GM19468 (cell line): ENCODE measurements around the gene OLFML2A.
"Not testable (repeated sequence)": the region's sequence is repeated elsewhere in the genome, so short reads cannot be mapped to it uniquely, and the experiment has no call there.

ENCODE experiments used
- ATAC-seq: cut with Tn5 transposase; IDR thresholded peaks from one replicate; pipeline ENCODE4 v1.9.1; 2021; ENCODE audit warnings: mild to moderate bottlenecking, moderate library complexity, moderate number of reproducible peaks; ENCODE audit not compliant: unreplicated experiment; ENCODE audit errors: extremely low read depth

Gene OLFML2A

DNA sequence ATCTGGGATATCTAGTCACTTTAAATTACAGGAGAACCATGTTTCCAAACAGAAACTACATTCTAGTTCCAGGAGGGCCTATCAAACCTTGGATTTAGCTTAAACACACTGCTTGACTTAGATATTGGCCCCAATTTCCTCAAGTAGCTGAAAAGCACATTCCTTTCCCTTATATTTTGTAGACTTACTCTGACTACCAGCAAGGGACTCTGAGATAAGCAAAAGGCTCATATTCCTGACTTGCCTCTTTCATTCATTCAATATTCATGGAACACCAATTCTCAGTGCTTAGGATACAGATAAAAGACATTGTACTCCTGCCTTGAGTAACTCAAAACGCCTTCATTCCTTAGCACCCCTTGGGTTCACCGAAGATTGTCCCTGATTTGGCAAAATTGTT is 17.6 kb upstream of the OLFML2A start:
- ATAC-seq: no peak

DNA sequence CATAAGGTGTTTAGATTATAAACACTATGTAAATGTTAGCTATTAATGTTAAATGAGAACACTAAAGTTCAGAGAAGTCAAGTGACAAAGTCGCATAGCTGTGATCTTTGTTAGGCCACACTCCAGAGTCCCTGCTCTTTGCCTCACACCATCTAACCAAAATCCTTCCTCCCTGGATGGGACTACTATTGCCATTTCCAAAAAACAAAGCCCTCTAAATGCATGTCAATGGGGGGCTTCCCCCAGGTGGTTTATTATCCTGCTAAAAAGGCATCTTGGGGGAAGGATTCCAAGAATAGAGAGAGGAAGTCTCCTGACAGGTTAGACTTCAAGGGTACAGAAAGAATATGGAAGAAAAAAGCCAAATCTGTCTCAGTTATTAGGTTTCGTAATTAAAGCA is 16.2 kb upstream of the OLFML2A start:
- no peak for ATAC-seq

DNA sequence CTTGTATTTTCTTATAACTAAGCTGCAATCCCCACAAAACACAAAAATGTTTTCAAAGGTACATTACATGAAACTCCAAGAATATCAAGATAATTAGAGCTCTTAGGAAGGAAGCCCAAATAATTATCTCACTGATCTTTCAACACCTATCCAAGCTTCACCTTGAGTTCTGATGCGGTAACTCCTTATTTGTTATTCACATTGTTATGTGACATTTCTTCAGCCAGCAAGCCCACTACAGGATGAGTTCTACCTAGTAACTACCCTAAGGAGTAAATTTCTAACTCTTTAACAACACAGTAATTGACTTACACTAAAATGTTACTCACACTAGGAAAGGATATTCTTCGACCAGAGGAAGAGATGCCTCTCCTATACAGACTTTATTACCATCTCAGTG is 15.7 kb upstream of the OLFML2A start:
- ATAC-seq: no peak

DNA sequence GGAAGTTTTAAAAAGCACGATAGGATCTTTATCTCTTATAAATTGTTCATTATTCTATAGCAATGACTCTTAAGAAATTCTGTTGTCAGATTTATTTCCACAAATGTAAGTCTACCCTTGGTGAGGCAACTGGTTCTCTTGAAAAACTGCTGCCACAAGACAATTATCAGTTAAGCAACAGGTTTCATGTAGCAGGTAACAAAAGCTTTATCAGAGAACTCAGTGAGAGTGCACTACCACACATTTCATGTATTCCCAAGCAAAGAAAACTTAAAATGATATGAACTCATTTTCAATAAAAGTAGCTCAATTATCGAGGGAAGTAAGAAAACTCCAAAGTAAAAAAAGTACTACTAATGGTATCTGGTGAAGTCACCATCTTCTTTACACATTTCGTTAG is 15.2 kb upstream of the OLFML2A start:
- no peak for ATAC-seq

DNA sequence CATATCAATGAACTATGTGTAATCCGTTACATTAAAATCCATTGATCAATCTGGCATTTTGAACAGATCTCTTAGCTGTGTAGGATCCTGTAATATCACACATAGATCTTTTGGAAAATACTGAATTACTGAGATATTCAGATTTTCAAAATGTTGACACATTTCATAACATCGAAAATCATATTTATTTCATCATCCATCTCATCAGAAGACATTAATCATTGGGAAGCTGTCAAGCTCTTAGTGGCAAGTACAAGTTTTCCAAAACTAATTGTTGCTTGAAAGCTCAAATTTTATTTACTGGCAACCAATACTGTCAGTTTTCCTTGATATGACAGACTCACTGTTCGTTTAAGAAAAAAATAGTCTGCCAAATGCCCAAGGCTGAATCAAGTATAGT is 14.3 kb upstream of the OLFML2A start:
- ATAC-seq: no peak

DNA sequence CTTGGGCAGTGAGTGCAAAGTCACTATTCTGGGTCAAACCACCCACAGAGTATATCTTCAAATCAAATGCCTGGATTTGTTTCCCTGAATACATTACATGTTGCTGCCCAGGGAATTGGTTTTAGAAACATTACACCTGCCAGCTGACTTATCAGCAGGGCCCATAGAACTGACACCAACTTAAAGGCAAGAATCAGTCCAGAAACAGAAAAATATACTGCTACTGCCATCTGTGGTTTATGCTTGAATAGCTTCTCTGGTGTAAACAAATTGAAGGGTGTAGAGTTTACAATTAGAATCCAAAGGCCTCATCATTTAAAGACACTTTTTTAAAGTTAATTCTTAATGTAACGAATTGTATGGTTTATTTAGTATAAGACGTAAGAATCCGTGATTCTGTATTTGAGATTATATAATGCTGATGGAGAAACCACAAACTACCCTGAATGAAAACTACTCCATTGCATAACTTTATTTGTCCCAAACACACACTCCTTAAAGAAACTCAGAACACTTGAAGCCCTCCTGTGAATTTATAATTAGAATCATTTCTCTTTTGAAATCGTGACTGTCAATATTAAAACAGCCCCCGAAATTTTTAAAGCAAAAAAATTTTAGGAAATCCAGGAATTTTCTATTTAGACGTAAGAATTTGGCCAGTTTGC is 12.0 kb upstream of the OLFML2A start:
- no peak for ATAC-seq

DNA sequence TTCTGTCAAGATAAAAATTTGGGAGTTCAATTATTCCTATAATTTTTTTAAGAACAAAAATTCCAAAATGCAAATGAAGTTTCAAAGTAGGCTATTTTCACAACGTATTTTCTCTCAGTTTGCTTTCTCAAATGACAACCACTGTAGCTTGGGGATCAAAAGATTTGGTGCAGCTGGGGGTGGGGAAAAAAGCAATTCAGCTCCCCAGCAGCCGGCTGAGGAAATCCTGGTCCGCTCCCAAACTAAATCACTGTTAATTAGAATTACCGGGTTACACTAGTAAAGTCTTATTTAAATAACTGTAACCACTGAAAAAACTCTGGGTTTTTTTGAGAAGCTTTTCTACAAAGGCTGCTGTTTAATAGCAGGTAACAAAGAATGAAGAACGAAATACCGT is 11.5 kb upstream of the OLFML2A start:
- no peak for ATAC-seq

DNA sequence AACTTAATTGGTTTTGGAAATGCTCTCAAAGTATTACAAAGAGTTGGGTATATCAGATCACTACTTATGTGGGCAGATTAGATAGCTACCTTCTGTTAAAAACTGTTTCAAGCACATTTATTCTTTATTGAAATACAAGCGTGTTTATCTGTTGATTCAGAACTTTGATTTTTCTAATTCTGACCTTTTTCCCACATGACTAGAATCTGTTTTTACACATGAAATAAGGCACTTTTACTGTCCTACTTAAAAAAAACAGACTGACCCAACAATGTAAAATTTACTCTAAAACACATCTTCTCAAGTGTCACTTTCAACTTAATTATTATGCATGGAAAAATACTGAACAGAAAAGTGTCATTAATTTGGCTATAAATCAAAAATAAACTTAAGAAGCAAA is 10.6 kb upstream of the OLFML2A start:
- no peak for ATAC-seq

DNA sequence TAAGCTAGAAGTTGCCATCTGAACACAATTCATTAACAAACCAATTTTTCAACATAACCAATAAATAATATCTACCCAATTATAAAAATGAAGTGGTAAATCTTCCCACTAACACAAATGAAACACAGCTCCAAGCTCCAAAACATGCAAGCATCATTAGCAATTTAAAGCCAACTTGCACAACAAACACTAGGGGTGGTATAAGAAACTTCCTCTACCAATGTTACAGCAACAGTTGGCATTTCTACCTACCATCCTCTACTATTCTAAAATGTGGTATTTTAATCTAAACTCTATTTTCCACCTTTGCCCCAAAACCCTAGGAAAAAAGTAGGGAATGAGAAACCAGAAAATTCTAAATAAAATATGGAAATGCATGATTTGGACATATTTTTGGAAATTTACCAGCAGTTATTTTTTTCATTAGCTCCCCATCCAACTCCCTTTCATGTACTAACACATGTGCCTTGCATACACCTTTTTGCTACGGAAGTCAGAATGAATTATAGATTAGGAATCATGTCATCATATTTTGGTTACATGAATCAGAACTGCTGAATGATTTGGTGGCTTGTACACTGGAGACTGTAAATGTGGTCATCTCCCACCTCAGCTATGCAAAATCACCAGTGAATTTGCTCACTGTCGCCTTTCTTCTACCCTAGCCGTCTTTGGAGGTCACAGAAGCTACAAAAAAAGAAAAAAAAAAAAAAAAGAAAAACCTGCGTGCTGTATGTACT is 9.9 kb upstream of the OLFML2A start:
- no peak for ATAC-seq

DNA sequence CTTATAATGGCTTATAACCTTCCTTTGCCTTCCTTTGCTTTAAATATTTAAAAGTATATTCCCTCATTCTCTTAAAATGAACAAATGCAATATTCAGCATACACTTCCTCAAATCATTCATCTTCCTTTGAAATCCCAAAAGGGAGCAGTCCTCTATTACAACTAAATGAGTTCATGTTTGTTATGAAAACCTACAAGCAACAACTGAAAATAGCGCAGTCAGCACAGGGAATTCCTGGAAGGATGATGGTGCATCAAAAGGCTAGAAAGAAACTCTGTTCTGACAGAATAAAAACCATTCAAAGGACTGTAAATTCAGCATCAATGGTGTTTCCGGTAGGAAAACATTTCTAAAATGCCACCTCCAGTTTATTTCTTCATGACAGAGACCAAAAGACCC is 9.1 kb upstream of the OLFML2A start:
- ATAC-seq: no peak

DNA sequence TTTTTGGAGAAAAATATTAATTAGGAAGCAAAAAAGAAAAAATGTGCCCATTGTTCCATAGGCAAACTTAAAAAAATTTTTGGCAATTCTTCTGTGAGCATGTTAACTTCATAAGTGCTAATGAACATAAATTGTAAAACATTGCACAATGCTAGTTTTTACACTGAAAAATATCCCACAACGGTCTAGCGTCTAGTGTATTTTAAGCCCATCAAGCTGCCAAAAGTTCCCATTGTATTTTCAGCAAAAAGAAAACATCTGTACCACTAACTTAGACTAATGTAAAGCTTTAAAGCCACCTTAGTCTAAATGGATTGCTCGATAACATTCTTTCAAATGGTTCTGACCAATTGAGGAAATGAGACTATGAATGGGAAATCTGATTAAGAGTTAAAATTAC is 8.6 kb upstream of the OLFML2A start:
- ATAC-seq: no peak

DNA sequence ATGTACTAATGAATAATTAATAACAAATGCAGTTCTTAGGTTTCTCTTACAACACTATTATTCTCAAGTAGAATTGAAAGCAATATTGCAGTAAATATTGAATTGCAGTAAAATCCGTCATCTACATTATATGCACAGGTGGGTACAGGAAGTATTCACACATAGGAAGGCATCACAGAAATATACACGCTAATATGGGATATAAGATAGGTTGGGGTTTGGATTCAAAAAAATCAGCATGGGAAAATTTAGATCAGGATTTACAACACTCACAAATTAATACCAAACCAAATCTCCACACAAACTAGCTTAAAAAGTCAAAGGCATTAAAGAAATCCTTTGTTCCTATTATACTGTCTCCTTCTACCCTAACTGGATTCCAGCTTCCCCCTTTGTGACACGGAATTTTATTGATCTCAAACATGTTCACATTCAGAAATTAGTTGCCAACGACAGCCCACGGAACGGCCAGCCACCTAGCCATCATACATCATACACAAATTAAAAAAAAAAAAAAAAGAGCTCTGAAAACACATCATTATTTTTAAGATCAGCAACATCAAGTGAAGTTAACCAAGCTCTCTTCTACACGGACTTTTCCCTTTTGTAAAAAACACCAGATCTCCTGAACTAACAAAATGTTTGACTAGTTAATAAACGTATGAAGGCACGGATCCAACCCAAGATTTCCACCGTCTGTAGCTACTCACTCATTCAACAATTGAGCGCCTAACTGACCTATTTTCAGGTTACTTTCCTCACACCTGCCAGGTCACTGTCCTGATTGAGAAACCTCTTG is 8.0 kb upstream of the OLFML2A start:
- ATAC-seq: no peak

DNA sequence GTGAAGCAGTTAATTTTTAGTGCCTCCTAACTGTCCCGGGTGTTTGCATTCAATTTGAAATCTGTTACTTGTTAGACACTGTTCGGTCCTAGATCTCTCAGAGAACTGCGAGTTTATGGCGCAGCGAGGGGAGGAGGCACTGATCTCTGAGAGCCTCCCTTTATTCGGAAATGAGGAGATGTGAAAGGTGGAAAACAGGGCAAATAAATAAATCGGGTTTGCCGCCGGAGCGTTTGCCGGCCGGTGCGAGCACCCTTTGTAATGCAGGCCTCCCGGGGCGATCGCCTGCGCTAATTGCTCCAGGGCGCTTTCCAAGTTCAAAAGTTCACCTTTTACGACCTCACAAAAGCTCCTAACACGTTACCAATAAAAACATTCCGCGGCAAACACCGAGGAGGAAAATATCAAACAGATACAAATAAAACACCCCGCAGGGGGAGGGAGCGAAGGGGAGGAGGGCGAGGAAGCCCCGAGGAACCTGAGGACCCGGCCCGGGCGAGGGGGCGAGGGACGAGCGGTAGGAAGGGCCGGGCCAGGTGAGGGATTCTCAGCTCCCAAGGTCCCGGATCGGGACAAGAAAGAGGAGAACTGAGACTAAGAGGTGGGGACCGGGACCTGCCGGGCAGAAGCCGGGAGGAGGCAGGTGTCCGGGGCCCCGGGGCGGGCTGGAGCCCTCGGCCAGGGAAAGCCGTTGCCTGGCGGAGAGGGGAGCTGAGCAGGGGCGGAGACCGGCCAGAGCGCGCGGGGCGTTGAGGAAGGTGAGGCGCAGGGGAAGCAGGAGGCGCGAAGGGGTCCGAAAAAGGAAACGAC is 7.2 kb upstream of the OLFML2A start:
- no peak for ATAC-seq

DNA sequence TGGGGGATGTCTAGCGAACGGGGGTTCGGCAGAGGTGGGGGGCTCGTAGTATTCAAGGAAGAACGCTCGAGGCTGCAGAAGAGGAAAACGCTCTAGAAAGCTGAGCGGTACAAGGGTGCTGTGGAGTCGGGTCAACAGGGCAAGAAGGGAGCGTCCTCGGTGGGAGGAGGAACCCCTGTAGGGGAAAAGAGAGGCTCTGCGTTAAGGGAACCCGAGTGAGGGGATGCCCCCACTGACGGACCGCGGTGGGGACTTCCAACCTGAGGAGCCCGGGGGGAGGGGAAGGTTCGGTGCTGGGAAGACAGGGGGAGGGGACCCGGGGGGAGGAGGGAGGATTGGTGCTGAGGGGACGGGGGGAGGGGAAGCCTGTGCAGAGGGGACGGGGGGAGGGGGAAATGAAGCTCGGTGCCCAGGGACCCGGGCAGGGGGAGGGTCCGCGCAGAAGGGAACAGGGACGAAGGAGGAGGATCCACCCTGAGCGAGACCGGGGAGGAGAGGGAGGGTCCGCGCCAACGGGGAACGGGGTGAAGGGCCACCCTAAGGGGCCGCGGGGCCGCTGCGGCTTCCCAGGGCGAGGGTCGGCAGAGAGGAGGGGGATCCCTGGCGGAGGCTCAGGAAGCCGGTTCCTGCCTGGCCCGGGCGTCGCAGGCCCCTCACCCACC is 6.4 kb upstream of the OLFML2A start:
- no peak for ATAC-seq

DNA sequence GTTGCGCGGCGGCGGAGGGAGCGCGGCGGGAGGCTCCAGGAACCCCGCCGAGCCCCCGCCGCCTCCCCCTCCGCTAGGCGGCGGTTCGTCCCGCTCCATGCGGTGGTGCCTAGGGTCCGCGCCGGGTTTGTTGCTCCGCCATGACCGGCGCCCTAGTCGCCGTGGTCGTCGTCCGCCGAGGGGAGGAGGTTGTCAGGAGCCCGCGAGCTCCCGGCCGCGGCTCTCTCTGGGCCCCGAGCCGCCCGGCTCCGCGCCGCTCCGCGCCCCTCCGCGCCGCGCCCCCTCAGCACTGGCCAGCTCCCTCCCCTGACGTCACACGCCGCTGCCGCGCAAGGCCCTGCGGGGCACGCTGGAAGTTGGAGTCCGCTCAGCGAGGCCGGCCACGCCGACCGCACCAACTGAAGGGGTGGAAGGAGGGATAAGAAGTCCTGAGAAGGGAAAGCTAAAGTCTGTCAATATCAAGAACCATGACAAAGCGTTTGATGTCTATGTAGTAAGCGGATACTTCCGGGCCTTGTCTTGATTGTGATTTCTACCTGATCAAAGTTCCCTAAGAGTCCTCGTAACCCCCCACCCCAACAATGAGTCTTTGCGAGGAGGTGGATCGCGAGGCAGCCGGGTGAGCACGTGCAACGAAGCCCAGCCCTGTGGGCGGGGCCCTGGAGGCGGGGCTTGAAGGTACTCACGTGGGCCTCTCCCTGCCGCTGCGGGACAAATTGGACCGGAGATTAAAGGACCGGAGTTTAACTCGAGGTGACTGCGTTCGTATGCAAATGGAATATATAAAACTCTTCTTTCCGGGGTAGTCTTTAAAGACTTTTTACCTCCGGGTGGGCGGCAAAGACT is 5.7 kb upstream of the OLFML2A start, which contains the start of gene NR6A1:
NR6A1 (minus strand) TSS at position 291 of the 846 bp plus-strand sequence.
- peak; percentile 75 for ATAC-seq

DNA sequence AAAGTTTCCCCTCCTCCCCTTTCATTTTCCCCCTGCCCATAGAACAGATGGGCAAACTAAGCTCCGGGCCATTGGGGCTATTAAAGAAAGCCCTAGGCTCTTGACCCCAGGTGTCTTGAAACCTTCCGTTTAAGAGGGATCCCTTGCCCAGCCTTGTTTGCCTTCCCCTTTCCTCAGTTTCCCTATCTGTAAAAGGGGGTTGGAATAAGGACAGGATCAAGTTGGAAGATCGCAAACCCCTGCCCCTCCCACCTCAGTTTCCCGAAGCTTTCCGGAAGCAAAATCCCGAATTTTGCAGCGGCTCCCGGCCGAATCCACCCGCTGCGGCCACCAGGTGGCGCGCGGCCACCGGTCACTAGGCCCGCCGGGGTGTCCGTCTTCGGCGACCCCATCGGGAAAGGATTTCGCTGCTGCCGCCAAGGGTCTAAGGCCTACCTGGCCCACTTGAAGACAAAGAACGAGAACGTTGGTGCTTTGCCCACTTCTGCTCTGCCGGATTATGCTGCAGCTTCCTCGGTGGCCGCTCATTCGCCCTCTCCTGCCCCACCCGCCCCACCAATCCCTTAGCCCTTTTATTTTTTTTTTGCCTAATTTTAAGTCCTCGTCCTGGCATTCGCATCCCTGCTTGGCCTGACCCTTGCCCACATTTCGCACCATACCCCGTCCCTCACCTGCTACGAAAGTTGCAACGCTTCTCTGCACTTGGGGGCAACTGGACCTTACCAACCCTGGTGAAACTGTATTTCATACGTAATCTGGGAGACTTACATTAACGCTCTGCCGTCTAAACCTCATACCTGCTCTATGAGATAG is 4.9 kb upstream of the OLFML2A start:
- no peak for ATAC-seq

DNA sequence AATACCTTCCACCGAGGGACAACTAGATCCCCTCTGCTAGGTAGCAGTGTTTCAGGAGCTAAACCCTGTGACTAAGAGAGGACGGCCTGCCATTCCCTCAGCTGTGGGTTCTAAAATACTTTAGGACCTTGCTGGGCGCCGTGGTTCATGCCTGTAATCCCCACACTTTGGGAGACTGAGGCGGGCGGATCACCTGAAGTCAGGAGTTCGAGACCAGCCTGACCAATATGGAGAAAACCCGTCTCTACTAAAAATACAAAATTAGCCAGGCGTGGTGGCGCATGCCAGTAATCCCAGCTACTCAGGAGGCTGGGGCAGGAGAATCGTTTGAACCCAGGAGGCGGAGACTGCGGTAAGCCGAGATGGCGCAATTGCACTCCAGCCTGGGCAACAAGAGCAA is 4.1 kb upstream of the OLFML2A start:
- ATAC-seq: not testable (repeated sequence)

DNA sequence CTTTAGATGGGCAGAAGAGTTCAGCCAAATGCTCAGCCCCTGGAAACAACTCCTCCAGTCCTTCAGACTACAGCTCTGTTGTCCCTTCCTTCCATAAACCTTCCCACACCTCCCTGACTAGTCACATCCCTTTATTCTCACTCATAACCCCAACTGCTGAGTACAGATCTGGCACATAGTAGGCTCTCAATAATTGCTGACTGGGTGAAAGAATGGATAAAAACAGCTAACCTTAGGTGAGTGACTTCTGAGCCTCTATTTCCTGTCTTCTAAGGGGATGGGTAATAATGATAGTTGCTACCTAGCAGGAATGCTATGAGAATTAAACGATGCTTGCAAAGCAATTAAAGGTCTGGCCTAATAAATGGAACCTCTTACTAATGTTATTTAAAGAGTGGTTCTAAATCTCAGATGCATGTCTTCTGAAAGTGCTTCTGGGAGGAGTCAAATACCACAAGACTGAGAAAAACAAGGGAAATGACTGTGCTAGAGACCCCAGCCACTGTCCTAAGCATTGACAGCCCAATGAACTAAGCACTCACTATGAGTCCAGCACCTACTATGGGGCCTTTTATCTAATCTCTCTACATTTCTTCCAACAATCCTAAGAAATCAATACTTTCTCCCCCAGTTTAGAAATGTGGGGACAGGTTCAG is 3.3 kb upstream of the OLFML2A start:
- ATAC-seq: no peak
